ENCODE results near the gene GRK5. TPM values are rescaled to one million over a fixed set of nuclear protein-coding genes. Genes with fewer than 3 reads are reported as not detected.

Gene GRK5
- total RNA-seq, 1 experiment from 2014 or later = 2.3 TPM

- TF ChIP-seq USF2 (CRISPR knock-in tag; IDR thresholded peaks at IDR 0.05) = no peak
Observed at GRCh38 chr10:119500123-119500795, 292.9 kb downstream of the GRK5 start (continued).

GRCh38 chr10:119500821-119501220 is 293.4 kb downstream of the GRK5 start:
- ATAC-seq = no peak
- Mint-ChIP-seq H3K4me3 (no peak overlapping the region), H3K4me1 (peaks cover 8% of the 10 kb centered on the region; the same call in 1 of the 2 replicates), H3K27me3 (ENCODE audit: low read depth) (no peaks in the 10 kb centered on the region; the same call in 1 of the 2 replicates), H3K36me3 (no peaks in the 10 kb centered on the region), H3K27ac (no peak overlapping the region), H3K9me3 (no peaks in the 10 kb centered on the region)
- ChIA-PET POLR2A (no interaction called here), CTCF (interaction anchor here (1.7 kb wide), 1 partner anchor 55 kb away, joined by 5 read pairs; no protein-coding TSS in a partner anchor)
- no peak for TF ChIP-seq FOXJ3 (CRISPR knock-in tag; IDR thresholded peaks at IDR 0.05; ENCODE audit: borderline replicate concordance)
- no peak for TF ChIP-seq STAT6 (CRISPR knock-in tag; conservative IDR thresholded peaks at IDR 0.05; ENCODE audit: low read depth)
- no peak for TF ChIP-seq ERG (CRISPR knock-in tag; IDR thresholded peaks at IDR 0.05)
- no peak for TF ChIP-seq NR1H2 (CRISPR knock-in tag; IDR thresholded peaks at IDR 0.05)
- TF ChIP-seq ZNF263 (CRISPR knock-in tag; IDR thresholded peaks at IDR 0.05; ENCODE audit: low read depth) = no peak
- TF ChIP-seq NFE2L1 (CRISPR knock-in tag; IDR thresholded peaks at IDR 0.05) = no peak
- TF ChIP-seq FOXK1 (CRISPR knock-in tag; IDR thresholded peaks at IDR 0.05) = no peak
- DNase-seq (ENCODE audit: low spot score) = no peak

GRCh38 chr10:119501690-119502089 is 294.3 kb downstream of the GRK5 start:
- DNase-seq (ENCODE audit: low spot score) (no peak), ATAC-seq (no peak)
- ChIA-PET POLR2A (no interaction called here), CTCF (interaction anchor here (1.1 kb wide), 1 partner anchor 12 kb away, joined by 8 read pairs; no protein-coding TSS in a partner anchor)
- Mint-ChIP-seq H3K9me3 (no peaks in the 10 kb centered on the region), H3K27me3 (ENCODE audit: low read depth) (no peaks in the 10 kb centered on the region), H3K36me3 (no peaks in the 10 kb centered on the region), H3K27ac (no peak overlapping the region), H3K4me1 (0 out of 2 replicates have a peak, but pooled peaks cover 2% of the 10 kb centered on the region), H3K4me3 (no peak overlapping the region)
- TF ChIP-seq HMGXB4 (CRISPR knock-in tag; IDR thresholded peaks at IDR 0.05) = no peak
- TF ChIP-seq IRF2 (CRISPR knock-in tag; IDR thresholded peaks at IDR 0.05; ENCODE audit: borderline replicate concordance, low read depth) = no peak
- no peak for TF ChIP-seq CBFB (CRISPR knock-in tag; IDR thresholded peaks at IDR 0.05; ENCODE audit: low read depth)
- no peak for TF ChIP-seq E2F4 (CRISPR knock-in tag; IDR thresholded peaks at IDR 0.05; ENCODE audit: borderline replicate concordance, low read depth)
- TF ChIP-seq TEAD4 (CRISPR knock-in tag; IDR thresholded peaks at IDR 0.05) = no peak
- TF ChIP-seq ZNF532 (CRISPR knock-in tag; IDR thresholded peaks at IDR 0.05; ENCODE audit: borderline replicate concordance) = no peak
- no peak for TF ChIP-seq MLX (CRISPR knock-in tag; IDR thresholded peaks at IDR 0.05)
- no peak for TF ChIP-seq TCF7 (CRISPR knock-in tag; IDR thresholded peaks at IDR 0.05; ENCODE audit: low read depth)
- TF ChIP-seq SMAD4 (CRISPR knock-in tag; IDR thresholded peaks at IDR 0.05) = no peak
- no peak for TF ChIP-seq ETV6 (CRISPR knock-in tag; IDR thresholded peaks at IDR 0.05)
- no peak for TF ChIP-seq TEAD1 (CRISPR knock-in tag; IDR thresholded peaks at IDR 0.05)
